ENCODE data around the gene PSG4.
"Not testable (repeated sequence)": the region's sequence is repeated elsewhere in the genome, so short reads cannot be mapped to it uniquely, and the experiment has no call there.

The PSG4 gene

GRCh38 chr19:43205471-43206105 is at the start of gene PSG4:
TSS of gene PSG4 (minus strand) at chr19:43205638. CDS start at chr19:43205536, 102 bp downstream.
- not testable (repeated sequence) for H3K9ac ChIP-seq (ENCODE audit: low read depth, low read length); H3K36me3 ChIP-seq (ENCODE audit: control insufficient read depth, insufficient read depth, low read length); H3K27me3 ChIP-seq (ENCODE audit: control insufficient read depth, insufficient read depth, low read length); H3K4me3 ChIP-seq (ENCODE audit: low read depth, low read length); H3K4me1 ChIP-seq (ENCODE audit: control insufficient read depth, insufficient read depth, low read length); H3K9me3 ChIP-seq (ENCODE audit: control insufficient read depth, insufficient read depth, low read length)

- H3K9ac ChIP-seq (ENCODE audit: low read depth, low read length); H3K4me3 ChIP-seq (ENCODE audit: low read depth, low read length); H3K27me3 ChIP-seq (ENCODE audit: control insufficient read depth, insufficient read depth, low read length); H3K36me3 ChIP-seq (ENCODE audit: control insufficient read depth, insufficient read depth, low read length); H3K9me3 ChIP-seq (ENCODE audit: control insufficient read depth, insufficient read depth, low read length); H3K4me1 ChIP-seq (ENCODE audit: control insufficient read depth, insufficient read depth, low read length): not testable (repeated sequence)
These were observed 46.0 kb upstream of the PSG4 start for GRCh38 chr19:43251428-43251827.

GRCh38 chr19:43250296-43250695 is 44.9 kb upstream of the PSG4 start:
- not testable (repeated sequence) for H3K9ac ChIP-seq (ENCODE audit: low read depth, low read length); H3K4me1 ChIP-seq (ENCODE audit: control insufficient read depth, insufficient read depth, low read length); H3K36me3 ChIP-seq (ENCODE audit: control insufficient read depth, insufficient read depth, low read length); H3K4me3 ChIP-seq (ENCODE audit: low read depth, low read length); H3K27me3 ChIP-seq (ENCODE audit: control insufficient read depth, insufficient read depth, low read length); H3K9me3 ChIP-seq (ENCODE audit: control insufficient read depth, insufficient read depth, low read length)

- H3K4me1 ChIP-seq (ENCODE audit: control insufficient read depth, insufficient read depth, low read length); H3K27me3 ChIP-seq (ENCODE audit: control insufficient read depth, insufficient read depth, low read length); H3K4me3 ChIP-seq (ENCODE audit: low read depth, low read length); H3K9me3 ChIP-seq (ENCODE audit: control insufficient read depth, insufficient read depth, low read length); H3K9ac ChIP-seq (ENCODE audit: low read depth, low read length); H3K36me3 ChIP-seq (ENCODE audit: control insufficient read depth, insufficient read depth, low read length): not testable (repeated sequence)
These were observed 43.2 kb upstream of the PSG4 start for GRCh38 chr19:43248635-43249002.

GRCh38 chr19:43247243-43247880 is 41.9 kb upstream of the PSG4 start:
- H3K4me3 ChIP-seq (ENCODE audit: low read depth, low read length), result not testable (repeated sequence)

GRCh38 chr19:43245848-43246247 is 40.4 kb upstream of the PSG4 start:
- H3K9ac ChIP-seq (ENCODE audit: low read depth, low read length); H3K36me3 ChIP-seq (ENCODE audit: control insufficient read depth, insufficient read depth, low read length); H3K4me3 ChIP-seq (ENCODE audit: low read depth, low read length); H3K27me3 ChIP-seq (ENCODE audit: control insufficient read depth, insufficient read depth, low read length); H3K4me1 ChIP-seq (ENCODE audit: control insufficient read depth, insufficient read depth, low read length); H3K9me3 ChIP-seq (ENCODE audit: control insufficient read depth, insufficient read depth, low read length): not testable (repeated sequence)

More at GRCh38 chr19:43247243-43247880, 41.9 kb upstream of the PSG4 start:
- not testable (repeated sequence) for H3K4me1 ChIP-seq (ENCODE audit: control insufficient read depth, insufficient read depth, low read length); H3K9ac ChIP-seq (ENCODE audit: low read depth, low read length); H3K9me3 ChIP-seq (ENCODE audit: control insufficient read depth, insufficient read depth, low read length); H3K36me3 ChIP-seq (ENCODE audit: control insufficient read depth, insufficient read depth, low read length); H3K27me3 ChIP-seq (ENCODE audit: control insufficient read depth, insufficient read depth, low read length)

GRCh38 chr19:43242211-43242610 is 36.8 kb upstream of the PSG4 start:
- H3K4me1 ChIP-seq (ENCODE audit: control insufficient read depth, insufficient read depth, low read length); H3K4me3 ChIP-seq (ENCODE audit: low read depth, low read length); H3K9ac ChIP-seq (ENCODE audit: low read depth, low read length); H3K27me3 ChIP-seq (ENCODE audit: control insufficient read depth, insufficient read depth, low read length); H3K36me3 ChIP-seq (ENCODE audit: control insufficient read depth, insufficient read depth, low read length); H3K9me3 ChIP-seq (ENCODE audit: control insufficient read depth, insufficient read depth, low read length): not testable (repeated sequence)

GRCh38 chr19:43238213-43238612 is 32.8 kb upstream of the PSG4 start:
- not testable (repeated sequence) for H3K36me3 ChIP-seq (ENCODE audit: control insufficient read depth, insufficient read depth, low read length); H3K9ac ChIP-seq (ENCODE audit: low read depth, low read length); H3K4me1 ChIP-seq (ENCODE audit: control insufficient read depth, insufficient read depth, low read length); H3K27me3 ChIP-seq (ENCODE audit: control insufficient read depth, insufficient read depth, low read length); H3K9me3 ChIP-seq (ENCODE audit: control insufficient read depth, insufficient read depth, low read length); H3K4me3 ChIP-seq (ENCODE audit: low read depth, low read length)

GRCh38 chr19:43235686-43236085 is 30.2 kb upstream of the PSG4 start:
- H3K27me3 ChIP-seq (ENCODE audit: control insufficient read depth, insufficient read depth, low read length); H3K4me1 ChIP-seq (ENCODE audit: control insufficient read depth, insufficient read depth, low read length); H3K9ac ChIP-seq (ENCODE audit: low read depth, low read length); H3K36me3 ChIP-seq (ENCODE audit: control insufficient read depth, insufficient read depth, low read length); H3K9me3 ChIP-seq (ENCODE audit: control insufficient read depth, insufficient read depth, low read length); H3K4me3 ChIP-seq (ENCODE audit: low read depth, low read length): not testable (repeated sequence)

- Histone ChIP-seq H3K9ac (ENCODE audit: low read depth, low read length) (no peak overlapping the region), H3K36me3 (ENCODE audit: control insufficient read depth, insufficient read depth, low read length) (no peaks in the 10 kb centered on the region), H3K9me3 (ENCODE audit: control insufficient read depth, insufficient read depth, low read length) (peaks cover 4% of the 10 kb centered on the region), H3K4me1 (ENCODE audit: control insufficient read depth, insufficient read depth, low read length) (no peaks in the 10 kb centered on the region), H3K27me3 (ENCODE audit: control insufficient read depth, insufficient read depth, low read length) (no peaks in the 10 kb centered on the region), H3K4me3 (ENCODE audit: low read depth, low read length) (no peak overlapping the region)
These were observed 23.9 kb upstream of the PSG4 start for GRCh38 chr19:43229315-43229714.

GRCh38 chr19:43228730-43229129 is 23.3 kb upstream of the PSG4 start:
- H3K4me3 ChIP-seq (ENCODE audit: low read depth, low read length); H3K27me3 ChIP-seq (ENCODE audit: control insufficient read depth, insufficient read depth, low read length); H3K4me1 ChIP-seq (ENCODE audit: control insufficient read depth, insufficient read depth, low read length); H3K36me3 ChIP-seq (ENCODE audit: control insufficient read depth, insufficient read depth, low read length); H3K9ac ChIP-seq (ENCODE audit: low read depth, low read length); H3K9me3 ChIP-seq (ENCODE audit: control insufficient read depth, insufficient read depth, low read length): not testable (repeated sequence)

GRCh38 chr19:43226986-43227385 is 21.5 kb upstream of the PSG4 start:
- H3K27me3 ChIP-seq (ENCODE audit: control insufficient read depth, insufficient read depth, low read length); H3K9ac ChIP-seq (ENCODE audit: low read depth, low read length); H3K36me3 ChIP-seq (ENCODE audit: control insufficient read depth, insufficient read depth, low read length); H3K4me1 ChIP-seq (ENCODE audit: control insufficient read depth, insufficient read depth, low read length); H3K4me3 ChIP-seq (ENCODE audit: low read depth, low read length); H3K9me3 ChIP-seq (ENCODE audit: control insufficient read depth, insufficient read depth, low read length): not testable (repeated sequence)

Data from iPS-15b (cell line).